GM19238 (cell line): ENCODE measurements around the gene SPATA2.
"Not testable (repeated sequence)": the region's sequence is repeated elsewhere in the genome, so short reads cannot be mapped to it uniquely, and the experiment has no call there.

Source experiments
- DNase-seq: peaks from one replicate; pipeline ENCODE4 v3.0.0; 2011; ENCODE audit warnings: low spot score; ENCODE audit not compliant: insufficient read length

The SPATA2 gene

GRCh38 chr20:49904440-49905214 lies 10.7 kb downstream of the SPATA2 start:
- no peak for DNase-seq

GRCh38 chr20:49901588-49901987 lies 13.7 kb downstream of the SPATA2 start:
- no peak for DNase-seq

GRCh38 chr20:49899541-49900383 lies 15.6 kb downstream of the SPATA2 start:
- no peak for DNase-seq

- DNase-seq = no peak
These were observed 19.1 kb downstream of the SPATA2 start for GRCh38 chr20:49896204-49896603.

- not testable (repeated sequence) for DNase-seq
These were observed 19.7 kb downstream of the SPATA2 start for GRCh38 chr20:49895474-49896093.

GRCh38 chr20:49894073-49894470 lies 21.3 kb downstream of the SPATA2 start:
- DNase-seq = no peak

GRCh38 chr20:49893242-49894072 lies 21.9 kb downstream of the SPATA2 start:
- no peak for DNase-seq

GRCh38 chr20:49892817-49893216 lies 22.5 kb downstream of the SPATA2 start:
- no peak for DNase-seq

- no peak for DNase-seq
These were observed 23.1 kb downstream of the SPATA2 start for GRCh38 chr20:49892260-49892659.

GRCh38 chr20:49891476-49892110 lies 23.7 kb downstream of the SPATA2 start:
- DNase-seq = no peak

GRCh38 chr20:49890471-49891361 lies 24.6 kb downstream of the SPATA2 start:
- DNase-seq = no peak

- no peak for DNase-seq
These were observed 25.4 kb downstream of the SPATA2 start for GRCh38 chr20:49889935-49890333.

GRCh38 chr20:49889001-49889934 lies 26.1 kb downstream of the SPATA2 start:
- DNase-seq = no peak

- DNase-seq = peak; percentile 53
These were observed 26.9 kb downstream of the SPATA2 start for GRCh38 chr20:49888212-49889000.

GRCh38 chr20:49887251-49888211 lies 27.8 kb downstream of the SPATA2 start:
- no peak for DNase-seq

GRCh38 chr20:49886571-49887213 lies 28.6 kb downstream of the SPATA2 start:
- no peak for DNase-seq
